ENCODE results near the gene BEND3. TPM values are rescaled to one million over a fixed set of nuclear protein-coding genes. Genes with fewer than 3 reads are reported as not detected.
"Not testable (repeated sequence)": the region's sequence is repeated elsewhere in the genome, so short reads cannot be mapped to it uniquely, and the experiment has no call there.

The BEND3 gene
- total and polyA plus RNA-seq, 11 donors, result 0.30 to 2.0 (median 1.3) TPM

- TF ChIP-seq CTCF (IDR thresholded peaks at IDR 0.05) (no peak), POLR2A (IDR thresholded peaks at IDR 0.05) (no peak)
- Histone ChIP-seq H3K36me3 (no peaks in the 10 kb centered on the region), H3K4me1 (peaks cover 0 to 15% (median 9%) of the 10 kb centered on the region in 12 donors), H3K4me3 (no peak overlapping the region), H3K27ac (no peak overlapping the region), H3K9me3 (no peaks in the 10 kb centered on the region), H3K27me3 (peaks cover 0 to 6% (median 0%) of the 10 kb centered on the region in 9 donors)
- ATAC-seq (no peak), DNase-seq (no peak)
- intact Hi-C loops (cut with DNase I), result no loop called here
- 87 to 97% (median 95%) methylated on average over 4 of the region's 4 CpGs for WGBS, 4 donors
Measured at GRCh38 chr6:107120404-107120803, 5.1 kb upstream of the BEND3 start.

- no peak for DNase-seq
- H3K4me1 ChIP-seq, result peaks cover 0 to 17% (median 10%) of the 10 kb centered on the region in 12 donors
- no peaks in the 10 kb centered on the region for H3K9me3 ChIP-seq
- intact Hi-C loops (cut with DNase I), result loop anchor here in 3 of 10 donors (10.0 kb wide), 2 partner anchors 94 to 336 kb away; partner anchors contain the start of genes PDSS2 (in 2 of the 3) and MTRES1 (in 1 of the 3)
- peaks cover 0 to 6% (median 0%) of the 10 kb centered on the region in 9 donors for H3K27me3 ChIP-seq
- no peak overlapping the region for H3K27ac ChIP-seq
- no peak overlapping the region for H3K4me3 ChIP-seq
- TF ChIP-seq CTCF (IDR thresholded peaks at IDR 0.05) (no peak), POLR2A (IDR thresholded peaks at IDR 0.05) (no peak)
- ATAC-seq, result no peak
- H3K36me3 ChIP-seq, result no peaks in the 10 kb centered on the region
- WGBS, 4 donors, result 76 to 85% (median 81%) methylated on average over 2 of the region's 2 CpGs
Measured at GRCh38 chr6:107118976-107119375, 3.7 kb upstream of the BEND3 start.

DNA sequence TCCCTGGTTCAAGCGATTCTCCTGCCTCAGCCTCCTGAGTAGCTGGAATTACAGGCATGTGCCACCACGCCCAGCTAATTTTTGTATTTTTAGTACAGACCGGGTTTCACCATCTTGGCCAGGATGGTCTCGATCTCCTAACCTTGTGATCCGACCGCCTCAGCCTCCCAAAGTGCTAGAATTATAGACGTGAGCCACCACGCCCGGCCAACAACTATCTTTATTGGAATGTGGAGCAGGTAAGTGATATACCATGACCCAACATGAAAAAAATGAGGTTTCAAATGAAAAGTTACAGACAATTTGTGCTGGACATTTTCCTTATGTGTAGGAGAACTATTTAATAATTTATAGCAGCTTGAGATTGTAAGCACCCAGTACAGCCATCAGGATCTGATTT lies 3.2 kb upstream of the BEND3 start:
- not testable (repeated sequence) for ATAC-seq, DNase-seq, H3K4me3 ChIP-seq, H3K36me3 ChIP-seq, H3K9me3 ChIP-seq, H3K27me3 ChIP-seq, H3K27ac ChIP-seq
- intact Hi-C loops (cut with DNase I), result loop anchor here in 3 of 10 donors (10.0 kb wide), 2 partner anchors 94 to 336 kb away; partner anchors contain the start of genes PDSS2 (in 2 of the 3) and MTRES1 (in 1 of the 3)
- WGBS, 4 donors, result 92 to 94% (median 94%) methylated on average over 9 of the region's 9 CpGs
- peaks cover 0 to 22% (median 15%) of the 10 kb centered on the region in 12 donors for H3K4me1 ChIP-seq

GRCh38 chr6:107116931-107117330 lies 1.6 kb upstream of the BEND3 start:
- Histone ChIP-seq H3K27ac (no peak overlapping the region), H3K4me1 (peaks cover 0 to 25% (median 16%) of the 10 kb centered on the region in 12 donors), H3K4me3 (peak overlapping the region in 3 of 12 donors; percentile 68 to 82 (median 78)), H3K9me3 (no peaks in the 10 kb centered on the region), H3K36me3 (no peaks in the 10 kb centered on the region), H3K27me3 (peaks cover 0 to 6% (median 0%) of the 10 kb centered on the region in 9 donors)
- intact Hi-C loops (cut with DNase I), result loop anchor here in 3 of 10 donors (10.0 kb wide), 2 partner anchors 92 to 338 kb away; partner anchors contain the start of genes PDSS2 (in 2 of the 3) and MTRES1 (in 1 of the 3)
- DNase-seq, result no peak
- ATAC-seq, result no peak
- TF ChIP-seq POLR2A (IDR thresholded peaks at IDR 0.05) (no peak), CTCF (IDR thresholded peaks at IDR 0.05) (no peak)
- 40 to 49% (median 43%) methylated on average over 7 of the region's 7 CpGs for WGBS, 4 donors
